Measurements from ENCODE around the gene AATF.

- TF ChIP-seq, protein P1, sequence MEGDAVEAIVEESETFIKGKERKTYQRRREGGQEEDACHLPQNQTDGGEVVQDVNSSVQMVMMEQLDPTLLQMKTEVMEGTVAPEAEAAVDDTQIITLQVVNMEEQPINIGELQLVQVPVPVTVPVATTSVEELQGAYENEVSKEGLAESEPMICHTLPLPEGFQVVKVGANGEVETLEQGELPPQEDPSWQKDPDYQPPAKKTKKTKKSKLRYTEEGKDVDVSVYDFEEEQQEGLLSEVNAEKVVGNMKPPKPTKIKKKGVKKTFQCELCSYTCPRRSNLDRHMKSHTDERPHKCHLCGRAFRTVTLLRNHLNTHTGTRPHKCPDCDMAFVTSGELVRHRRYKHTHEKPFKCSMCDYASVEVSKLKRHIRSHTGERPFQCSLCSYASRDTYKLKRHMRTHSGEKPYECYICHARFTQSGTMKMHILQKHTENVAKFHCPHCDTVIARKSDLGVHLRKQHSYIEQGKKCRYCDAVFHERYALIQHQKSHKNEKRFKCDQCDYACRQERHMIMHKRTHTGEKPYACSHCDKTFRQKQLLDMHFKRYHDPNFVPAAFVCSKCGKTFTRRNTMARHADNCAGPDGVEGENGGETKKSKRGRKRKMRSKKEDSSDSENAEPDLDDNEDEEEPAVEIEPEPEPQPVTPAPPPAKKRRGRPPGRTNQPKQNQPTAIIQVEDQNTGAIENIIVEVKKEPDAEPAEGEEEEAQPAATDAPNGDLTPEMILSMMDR (IDR thresholded peaks at IDR 0.05), result no peak
- TF ChIP-seq POLR2A (IDR thresholded peaks at IDR 0.05), result no peak
Measured at GRCh38 chr17:36940313-36941264, 8.2 kb upstream of the AATF start.
